ENCODE measurements around the gene HTR1D.

Gene HTR1D

GRCh38 chr1:23249787-23250454 is 32.6 kb upstream of the HTR1D start:
- no peak for TF ChIP-seq CTCF (IDR thresholded peaks at IDR 0.05; ENCODE audit: low read depth, low read length, missing control alignments)
- H3K36me3 ChIP-seq (replicated peaks), result no peaks in the 10 kb centered on the region
- H3K27me3 ChIP-seq (replicated peaks), result no peaks in the 10 kb centered on the region
- no peak overlapping the region for H3K4me3 ChIP-seq (ENCODE audit: low read depth, low read length)
- in situ Hi-C loops (cut with HindIII; ENCODE audit: low pct_ligation_motif_present, low sequenced_read_pairs), result no loop called here
- no peak for DNase-seq
- no peak overlapping the region for H3K27ac ChIP-seq

- in situ Hi-C loops (cut with HindIII; ENCODE audit: low pct_ligation_motif_present, low sequenced_read_pairs), result no loop called here
- H3K36me3 ChIP-seq (replicated peaks), result no peaks in the 10 kb centered on the region
- H3K4me3 ChIP-seq (ENCODE audit: low read depth, low read length), result no peak overlapping the region
- H3K27ac ChIP-seq, result no peak overlapping the region
- no peak for DNase-seq
- TF ChIP-seq CTCF (IDR thresholded peaks at IDR 0.05; ENCODE audit: low read depth, low read length, missing control alignments), result no peak
- H3K27me3 ChIP-seq (replicated peaks), result no peaks in the 10 kb centered on the region
Observed at GRCh38 chr1:23247276-23247675, 30.0 kb upstream of the HTR1D start.

GRCh38 chr1:23246274-23246673 is 29.0 kb upstream of the HTR1D start:
- Histone ChIP-seq H3K4me3 (ENCODE audit: low read depth, low read length) (no peak overlapping the region), H3K36me3 (replicated peaks) (no peaks in the 10 kb centered on the region), H3K27ac (no peak overlapping the region), H3K27me3 (replicated peaks) (no peaks in the 10 kb centered on the region)
- in situ Hi-C loops (cut with HindIII; ENCODE audit: low pct_ligation_motif_present, low sequenced_read_pairs), result no loop called here
- no peak for TF ChIP-seq CTCF (IDR thresholded peaks at IDR 0.05; ENCODE audit: low read depth, low read length, missing control alignments)
- DNase-seq, result peak; percentile 7

GRCh38 chr1:23244256-23244761 is 27.0 kb upstream of the HTR1D start:
- DNase-seq, result no peak
- in situ Hi-C loops (cut with HindIII; ENCODE audit: low pct_ligation_motif_present, low sequenced_read_pairs), result no loop called here
- Histone ChIP-seq H3K4me3 (ENCODE audit: low read depth, low read length) (no peak overlapping the region), H3K27ac (no peak overlapping the region), H3K27me3 (replicated peaks) (no peaks in the 10 kb centered on the region), H3K36me3 (replicated peaks) (no peaks in the 10 kb centered on the region)
- no peak for TF ChIP-seq CTCF (IDR thresholded peaks at IDR 0.05; ENCODE audit: low read depth, low read length, missing control alignments)

- in situ Hi-C loops (cut with HindIII; ENCODE audit: low pct_ligation_motif_present, low sequenced_read_pairs), result no loop called here
- H3K4me3 ChIP-seq (ENCODE audit: low read depth, low read length), result no peak overlapping the region
- no peaks in the 10 kb centered on the region for H3K27me3 ChIP-seq (replicated peaks)
- H3K27ac ChIP-seq, result no peak overlapping the region
- no peak for DNase-seq
- no peaks in the 10 kb centered on the region for H3K36me3 ChIP-seq (replicated peaks)
- TF ChIP-seq CTCF (IDR thresholded peaks at IDR 0.05; ENCODE audit: low read depth, low read length, missing control alignments), result no peak
Observed at GRCh38 chr1:23242414-23242813, 25.1 kb upstream of the HTR1D start.
